Upper lobe of left lung (tissue), 4 donors: ENCODE data around the gene SFTPB.
A peak's percentile ranks its signal among the peaks of the same experiment; 100 is the strongest.

ENCODE experiments used
- CTCF ChIP-seq, 6 experiments: fragments of 450-650 bp in 4 of 6; fragments of 200-600 bp in 2 of 6; sonication (generic) in 2 of 6; IDR thresholded peaks; one replicate each; pipeline ENCODE4 v1.5.1; 2016 to 2019; ENCODE audit warnings: antibody characterized with exemption in 6 of 6
- EP300 ChIP-seq, 4 donors: sonication (generic); formaldehyde crosslinking; IDR thresholded peaks; one replicate each; pipeline ENCODE4 v1.5.1; 2017; ENCODE audit warnings: antibody characterized with exemption in 4 of 4, control low read depth in 2 of 4

GRCh38 chr2:85709401-85709811, 41.4 kb upstream of the SFTPB start:
- TF ChIP-seq CTCF (IDR thresholded peaks at IDR 0.05) (no peak), EP300 (IDR thresholded peaks at IDR 0.05) (peak in 3 of 4 donors; percentile 62 to 88 (median 64))
